NCI-H1048 (cell line): ENCODE measurements around the gene SPPL3.

Experiments
- DNase-seq: peaks from one replicate; lab custom pipeline; 2025; lab: John Stamatoyannopoulos, UW

SPPL3 gene

GRCh38 chr12:120874547-120875245 lies 29.5 kb downstream of the SPPL3 start:
- DNase-seq = no peak

GRCh38 chr12:120873226-120873625 lies 30.9 kb downstream of the SPPL3 start:
- DNase-seq = no peak

- DNase-seq = no peak
These were observed 31.7 kb downstream of the SPPL3 start for GRCh38 chr12:120872487-120872886.

- DNase-seq = no peak
These were observed 33.7 kb downstream of the SPPL3 start for GRCh38 chr12:120870415-120870814.

- no peak for DNase-seq
These were observed 34.8 kb downstream of the SPPL3 start for GRCh38 chr12:120869376-120869775.

- DNase-seq = no peak
These were observed 38.0 kb downstream of the SPPL3 start for GRCh38 chr12:120866108-120866507.

- no peak for DNase-seq
These were observed 39.1 kb downstream of the SPPL3 start for GRCh38 chr12:120865098-120865497.

GRCh38 chr12:120862664-120863063 lies 41.5 kb downstream of the SPPL3 start:
- DNase-seq = no peak

- no peak for DNase-seq
These were observed 42.9 kb downstream of the SPPL3 start for GRCh38 chr12:120861074-120861795.

GRCh38 chr12:120858306-120859088 lies 45.7 kb downstream of the SPPL3 start:
- DNase-seq = no peak

GRCh38 chr12:120856980-120857379 lies 47.2 kb downstream of the SPPL3 start:
- no peak for DNase-seq

- no peak for DNase-seq
These were observed 48.2 kb downstream of the SPPL3 start for GRCh38 chr12:120855823-120856588.

GRCh38 chr12:120854804-120855203 lies 49.4 kb downstream of the SPPL3 start:
- no peak for DNase-seq

- DNase-seq = no peak
These were observed 51.0 kb downstream of the SPPL3 start for GRCh38 chr12:120853188-120853587.

- DNase-seq = no peak
These were observed 52.2 kb downstream of the SPPL3 start for GRCh38 chr12:120851944-120852343.

- DNase-seq = no peak
These were observed 52.7 kb downstream of the SPPL3 start for GRCh38 chr12:120851444-120851843.

GRCh38 chr12:120849765-120850164 lies 54.4 kb downstream of the SPPL3 start:
- DNase-seq = no peak

GRCh38 chr12:120847814-120848213 lies 56.3 kb downstream of the SPPL3 start:
- DNase-seq = no peak

- DNase-seq = no peak
These were observed 56.8 kb downstream of the SPPL3 start for GRCh38 chr12:120847392-120847791.

GRCh38 chr12:120846721-120847120 lies 57.4 kb downstream of the SPPL3 start:
- DNase-seq = no peak

GRCh38 chr12:120845696-120846095 lies 58.5 kb downstream of the SPPL3 start:
- DNase-seq = no peak
